HepG2 (cell line): Measurements from ENCODE around the gene FCN1. TPM values are rescaled to one million over a fixed set of nuclear protein-coding genes. Genes with fewer than 3 reads are reported as not detected.

ENCODE experiments used
- ATAC-seq: fragments of 200-7000 bp; cut with Tn5 transposase; 3 replicates; pipeline ENCODE4 v1.9.1; 2020; ENCODE audit warnings: mild to moderate bottlenecking, moderate library complexity
- BruUV-seq: library from RNA; stranded (reverse); fragments of 400-500 nt; replicated peaks from 2 replicates; lab custom pipeline; 2021; lab: Mats Ljungman, UMichigan
- CTCF ChIA-PET: fragments of 300-600 bp; formaldehyde crosslinking; extraction: SDS; loops from one replicate; lab custom pipeline; 2021; ENCODE audit warnings: low total read pairs, inconsistent platforms, low intra/inter-chr PET ratio; lab: Yijun Ruan, JAX
- POLR2A ChIA-PET: fragments of 350-600 bp; sonication (Branson Sonifier 250); formaldehyde crosslinking; loops from one replicate; lab custom pipeline; 2020; ENCODE audit warnings: antibody characterized with exemption, inconsistent platforms; lab: Yijun Ruan, JAX
- DNase-seq: peaks from one replicate; pipeline ENCODE4 v3.0.0-alpha.2; 2015; ENCODE audit warnings: low spot score
- FAIRE-seq: peaks from 3 replicates; lab custom pipeline; 2011; peaks lifted over from hg19 to GRCh38; lab: Jason Lieb, UNC
- H2AFZ ChIP-seq: one replicate; pipeline ENCODE4 v1.6.1; 2011; ENCODE audit warnings: low read length, inconsistent platforms
- H3K27ac ChIP-seq: fragments of 300-600 bp; 3 replicates; pipeline ENCODE4 v1.8.0; 2011; ENCODE audit warnings: mixed run types, mild to moderate bottlenecking, mixed read lengths, low read length, inconsistent platforms; ENCODE audit not compliant: insufficient read depth; ENCODE audit errors: extremely low read length
- H3K27me3 ChIP-seq, 2 experiments: fragments of 200-600 bp in 1 of 2; 2 replicates in 1 of 2; 3 replicates in 1 of 2; pipeline versions ENCODE4 v1.6.0 to v1.8.0; 2011; ENCODE audit warnings: low read length in 2 of 2, mild to moderate bottlenecking in 2 of 2, moderate library complexity in 2 of 2, inconsistent platforms in 1 of 2; ENCODE audit not compliant: insufficient read depth in 2 of 2, control insufficient read depth in 1 of 2
- H3K36me3 ChIP-seq, 2 experiments: fragments of 200-600 bp in 1 of 2; replicated peaks in 1 of 2; 2 replicates in 1 of 2; 3 replicates in 1 of 2; pipeline versions ENCODE4 v1.5.1 to v1.8.0; 2011; ENCODE audit warnings: low read length in 2 of 2, inconsistent platforms in 1 of 2; ENCODE audit not compliant: insufficient read depth in 2 of 2, control insufficient read depth in 1 of 2
- H3K4me1 ChIP-seq: 2 replicates; pipeline ENCODE4 v1.5.1; 2012; ENCODE audit warnings: low read length, inconsistent platforms; ENCODE audit not compliant: insufficient read depth
- H3K4me2 ChIP-seq: 2 replicates; pipeline ENCODE4 v1.6.0; 2011; ENCODE audit warnings: low read depth, low read length, inconsistent platforms
- H3K4me3 ChIP-seq, 3 experiments: fragments of 200-600 bp in 1 of 3; sonication (generic), shearing (Covaris generic) in 1 of 3; replicated peaks in 1 of 3; 2 replicates each; pipeline ENCODE4 v1.5.1; 2011 to 2016; ENCODE audit warnings: low read length in 3 of 3, inconsistent platforms in 2 of 3, low read depth in 2 of 3, mild to moderate bottlenecking in 2 of 3, control low read depth in 1 of 3, mixed read lengths in 1 of 3; ENCODE audit not compliant: insufficient read depth in 1 of 3
- H3K79me2 ChIP-seq: one replicate; pipeline ENCODE4 v1.6.1; 2011; ENCODE audit warnings: low read length, inconsistent platforms; ENCODE audit not compliant: insufficient read depth
- H3K9ac ChIP-seq: 2 replicates; pipeline ENCODE4 v1.6.0; 2011; ENCODE audit warnings: mild to moderate bottlenecking, low read depth, low read length, inconsistent platforms; ENCODE audit not compliant: insufficient read depth
- H3K9me3 ChIP-seq: 2 replicates; pipeline ENCODE4 v1.5.1; 2012; ENCODE audit warnings: mild to moderate bottlenecking, low read length
- H4K20me1 ChIP-seq: 2 replicates; pipeline ENCODE4 v1.6.0; 2011; ENCODE audit warnings: inconsistent platforms, mild to moderate bottlenecking, low read length, moderate library complexity; ENCODE audit not compliant: insufficient read depth
- ATF2 ChIP-seq: sonication (generic); formaldehyde crosslinking; IDR thresholded peaks from 2 replicates; pipeline ENCODE4 v1.4.0; 2020; ENCODE audit warnings: missing genetic modification reagents
- ATM ChIP-seq: fragments of 450-650 bp; IDR thresholded peaks from 2 replicates; pipeline ENCODE4 v1.7.1; 2017; ENCODE audit warnings: mild to moderate bottlenecking, borderline replicate concordance
- GABPB1 ChIP-seq: IDR thresholded peaks from 2 replicates; pipeline ENCODE4 v1.6.1; 2016; ENCODE audit warnings: mild to moderate bottlenecking, missing genetic modification reagents, moderate library complexity, missing compliant biosample characterization
- HCFC1 ChIP-seq: fragments of 150-350 bp; IDR thresholded peaks from 2 replicates; pipeline ENCODE4 v1.6.1; 2014; ENCODE audit warnings: low read depth, low read length
- HNRNPUL1 ChIP-seq: fragments of 200-400 bp; formaldehyde crosslinking; IDR thresholded peaks from 2 replicates; pipeline ENCODE4 v1.6.1; 2017; ENCODE audit warnings: low read depth, mild to moderate bottlenecking, low read length, moderate library complexity
- NR1H2 ChIP-seq: sonication (generic); formaldehyde crosslinking; IDR thresholded peaks from 2 replicates; pipeline ENCODE4 v1.8.1; 2022; ENCODE audit warnings: low read depth, missing genetic modification reagents, borderline replicate concordance
- PATZ1 ChIP-seq: sonication (generic); formaldehyde crosslinking; IDR thresholded peaks from 2 replicates; pipeline ENCODE4 v1.4.0; 2020; ENCODE audit warnings: missing genetic modification reagents
- PLSCR1 ChIP-seq: sonication (generic); formaldehyde crosslinking; IDR thresholded peaks from 2 replicates; pipeline ENCODE4 v1.5.0; 2020; ENCODE audit warnings: missing genetic modification reagents, mild to moderate bottlenecking, borderline replicate concordance
- SP2 ChIP-seq: sonication (generic); formaldehyde crosslinking; IDR thresholded peaks from 2 replicates; pipeline ENCODE4 v1.5.1; 2020; ENCODE audit warnings: mild to moderate bottlenecking, missing genetic modification reagents
- YEATS4 ChIP-seq: sonication (generic); formaldehyde crosslinking; IDR thresholded peaks from 2 replicates; pipeline ENCODE4 v1.4.0; 2020; ENCODE audit warnings: missing genetic modification reagents, borderline replicate concordance
- ZBTB25 ChIP-seq: IDR thresholded peaks from 2 replicates; pipeline ENCODE4 v1.6.1; 2018; ENCODE audit warnings: missing genetic modification reagents
- ZFX ChIP-seq: sonication (generic); formaldehyde crosslinking; IDR thresholded peaks from 2 replicates; pipeline ENCODE4 v1.4.0; 2020; ENCODE audit warnings: mild to moderate bottlenecking, low read depth, missing genetic modification reagents, moderate library complexity
- ZIK1 ChIP-seq: sonication (generic); formaldehyde crosslinking; IDR thresholded peaks from 2 replicates; pipeline ENCODE4 v1.5.0; 2020; ENCODE audit warnings: mild to moderate bottlenecking, low read depth, missing genetic modification reagents, borderline replicate concordance
- ZKSCAN1 ChIP-seq: fragments of 150-350 bp; IDR thresholded peaks from 2 replicates; pipeline ENCODE4 v1.6.1; 2014; ENCODE audit warnings: low read length
- ZNF253 ChIP-seq: sonication (generic); formaldehyde crosslinking; IDR thresholded peaks from 2 replicates; pipeline ENCODE4 v1.8.0; 2022; ENCODE audit warnings: mild to moderate bottlenecking, missing genetic modification reagents, borderline replicate concordance
- ZNF484 ChIP-seq: sonication (generic); formaldehyde crosslinking; IDR thresholded peaks from 2 replicates; pipeline ENCODE4 v1.5.1; 2020; ENCODE audit warnings: mild to moderate bottlenecking, low read depth, missing genetic modification reagents, borderline replicate concordance
- ZNF746 ChIP-seq: sonication (generic); formaldehyde crosslinking; IDR thresholded peaks from 2 replicates; pipeline ENCODE4 v1.8.0; 2022; ENCODE audit warnings: mild to moderate bottlenecking, missing genetic modification reagents
- WGBS: methylation state at CpG from one replicate; pipeline ENCODE4 v1.1.6; 2017; ENCODE audit warnings: low lambda C conversion rate; 5-methylcytosine and 5-hydroxymethylcytosine counted together
- in situ Hi-C: cut with HindIII; loops from 2 replicates; pipeline ENCODE4 v1.10.0; 2017; ENCODE audit warnings: low pct_unique_long_range_greater_than_20kb; ENCODE audit not compliant: extremely low pct_ligation_motif_present
- intact Hi-C: fragments of 100-400 bp; cut with micrococcal nuclease; formaldehyde crosslinking; loops from one replicate; pipeline ENCODE4 v1.10.0; 2022; ENCODE audit not compliant: unreplicated experiment
- polyA plus RNA-seq, 8 experiments: library from polyadenylated mRNA; depleted of rRNA in 3 of 8; stranded (reverse) in 7 of 8; unstranded in 1 of 8; fragments of >200 nt; fragmentation: Illumina TruSeq in 4 of 8; extraction: Trizol in 4 of 8; gene quantifications; 2 replicates each; pipeline versions ENCODE4 v1.2.1 to v1.2.3, GENCODE V29; 2011 to 2016; ENCODE audit warnings: low read depth in 4 of 8, missing spikeins in 1 of 8, mixed read lengths in 1 of 8; ENCODE audit not compliant: insufficient read depth in 1 of 8
- total RNA-seq, 5 experiments: library from RNA; depleted of rRNA; stranded (reverse); fragments of >200 nt; fragmentation: Illumina TruSeq; extraction: Trizol; gene quantifications; 2 replicates each; pipeline ENCODE4 v1.2.3, GENCODE V29; 2016; ENCODE audit warnings: low read depth in 1 of 5
- TF ChIP-seq, protein P1 (sequence below): sonication (generic); formaldehyde crosslinking; IDR thresholded peaks from 2 replicates; pipeline ENCODE4 v1.8.0; 2022; ENCODE audit warnings: missing genetic modification reagents, low read depth, mild to moderate bottlenecking, borderline replicate concordance

FCN1 gene
- total and polyA plus RNA-seq, 2 of the 13 experiments (the other 11 are each of a cell fraction or from before 2014, with no cell fraction given): not detected

GRCh38 chr9:134925011-134925511 lies 7.3 kb upstream of the FCN1 start:
- intact Hi-C loops (no loop called here), in situ Hi-C loops (no loop called here)
- no peak for FAIRE-seq
- TF ChIP-seq ATF2 (CRISPR knock-in tag) (no peak), SP2 (CRISPR knock-in tag) (no peak), PATZ1 (no peak), ZFX (no peak), ATM (no peak), ZNF253 (CRISPR knock-in tag) (no peak), GABPB1 (CRISPR knock-in tag) (no peak), YEATS4 (no peak), PLSCR1 (no peak), HCFC1 (no peak), ZBTB25 (CRISPR knock-in tag) (no peak), NR1H2 (no peak), ZIK1 (CRISPR knock-in tag) (no peak), HNRNPUL1 (no peak), ZNF484 (no peak), ZKSCAN1 (no peak), ZNF746 (no peak)
- TF ChIP-seq, protein P1, sequence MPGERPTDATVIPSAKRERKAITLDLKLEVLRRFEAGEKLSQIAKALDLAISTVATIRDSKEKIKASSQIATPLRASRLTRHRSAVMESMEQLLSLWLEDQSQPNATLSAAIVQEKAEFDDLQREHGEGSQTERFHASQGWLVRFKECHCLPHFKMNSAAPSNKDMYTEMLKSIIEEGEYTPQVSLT (CRISPR knock-in tag): no peak
- ATAC-seq: no peak
- Histone ChIP-seq H3K9me3 (no peaks in the 10 kb centered on the region), H3K4me3 (no peak overlapping the region), H4K20me1 (no peaks in the 10 kb centered on the region), H3K9ac (no peak overlapping the region), H3K27me3 (peaks cover 1 to 15% of the 10 kb centered on the region in 2 experiments; a peak in 2 of 5 replicates), H2AFZ (no peak overlapping the region), H3K36me3 (no peaks in the 10 kb centered on the region), H3K27ac (no peak overlapping the region), H3K4me1 (no peaks in the 10 kb centered on the region), H3K79me2 (no peaks in the 10 kb centered on the region), H3K4me2 (no peak overlapping the region)
- no TSS peak for BruUV-seq
- ChIA-PET CTCF (no interaction called here), POLR2A (no interaction called here)
- no peak for DNase-seq
- WGBS: 2% methylated on average over 6 of the region's 7 CpGs
